IMR-90 (cell line): Measurements from ENCODE around the gene PPP1R12C. TPM values are rescaled to one million over a fixed set of nuclear protein-coding genes. Genes with fewer than 3 reads are reported as not detected.

Source experiments
- ATAC-seq: fragments of 200-7000 bp; cut with Tn5 transposase; 2 replicates; pipeline ENCODE4 v1.9.1; 2020; ENCODE audit warnings: low read depth, mild to moderate bottlenecking, moderate library complexity
- BruUV-seq: library from RNA; stranded (reverse); fragments of 400-500 nt; replicated peaks from 2 replicates; lab custom pipeline; 2021; lab: Mats Ljungman, UMichigan
- CTCF ChIA-PET: fragments of 300-600 bp; formaldehyde crosslinking; extraction: SDS; loops from one replicate; lab custom pipeline; 2021; ENCODE audit warnings: antibody characterized with exemption; lab: Yijun Ruan, JAX
- POLR2A ChIA-PET: fragments of 300-600 bp; sonication (Branson Sonifier 250); formaldehyde crosslinking; loops from one replicate; lab custom pipeline; 2022; ENCODE audit warnings: antibody characterized with exemption; ENCODE audit not compliant: unreplicated experiment; lab: Charles Lee
- DNase-seq: peaks from one replicate; pipeline ENCODE4 v3.0.0; 2013
- H2AFZ ChIP-seq: replicated peaks from 2 replicates; pipeline ENCODE3; 2013; ENCODE audit warnings: low read length, mild to moderate bottlenecking; ENCODE audit not compliant: poor library complexity
- H2AK5ac ChIP-seq: 2 replicates; pipeline ENCODE4 v1.6.1; 2013; ENCODE audit warnings: low read depth, low read length, inconsistent platforms
- H2AK9ac ChIP-seq: replicated peaks from 2 replicates; pipeline ENCODE3; 2013; ENCODE audit warnings: mild to moderate bottlenecking, low read depth, low read length, moderate library complexity; ENCODE audit not compliant: poor library complexity
- H2BK120ac ChIP-seq: 2 replicates; pipeline ENCODE4 v1.6.1; 2013; ENCODE audit warnings: low read depth, low read length, inconsistent platforms
- H2BK15ac ChIP-seq: 3 replicates; pipeline ENCODE4 v1.6.1; 2013; ENCODE audit warnings: low read depth, low read length, inconsistent platforms
- H2BK20ac ChIP-seq: 2 replicates; pipeline ENCODE4 v1.6.1; 2013; ENCODE audit warnings: low read depth, mild to moderate bottlenecking, inconsistent platforms, low read length, moderate library complexity
- H2BK5ac ChIP-seq: 2 replicates; pipeline ENCODE4 v1.6.1; 2013; ENCODE audit warnings: mild to moderate bottlenecking, low read depth, low read length, inconsistent platforms; ENCODE audit not compliant: poor library complexity, severe bottlenecking
- H3K14ac ChIP-seq: replicated peaks from 2 replicates; pipeline ENCODE4 v1.6.1; 2013; ENCODE audit warnings: low read depth, low read length, inconsistent platforms
- H3K18ac ChIP-seq: 2 replicates; pipeline ENCODE4 v1.6.1; 2013; ENCODE audit warnings: low read depth, low read length, control low read depth
- H3K23ac ChIP-seq: 2 replicates; pipeline ENCODE4 v1.6.1; 2013; ENCODE audit warnings: low read depth, low read length, inconsistent platforms
- H3K27ac ChIP-seq: 2 replicates; pipeline ENCODE4 v1.5.1; 2013; ENCODE audit warnings: mild to moderate bottlenecking, control low read depth, low read length; ENCODE audit not compliant: insufficient read depth
- H3K27me3 ChIP-seq: 2 replicates; pipeline ENCODE4 v1.6.1; 2013; ENCODE audit warnings: low read length; ENCODE audit not compliant: control insufficient read depth, insufficient read depth
- H3K36me3 ChIP-seq: 2 replicates; pipeline ENCODE4 v1.6.1; 2013; ENCODE audit warnings: low read length, mixed read lengths; ENCODE audit not compliant: control insufficient read depth, insufficient read depth
- H3K4ac ChIP-seq: 2 replicates; pipeline ENCODE4 v1.6.1; 2013; ENCODE audit warnings: low read depth, low read length, inconsistent platforms
- H3K4me1 ChIP-seq: 2 replicates; pipeline ENCODE4 v1.6.1; 2013; ENCODE audit warnings: low read length, mixed read lengths; ENCODE audit not compliant: control insufficient read depth, insufficient read depth
- H3K4me2 ChIP-seq: 2 replicates; pipeline ENCODE4 v1.6.1; 2013; ENCODE audit warnings: low read depth, mild to moderate bottlenecking, control low read depth, low read length, moderate library complexity
- H3K4me3 ChIP-seq: 2 replicates; pipeline ENCODE4 v1.5.1; 2013; ENCODE audit warnings: low read depth, mild to moderate bottlenecking, control low read depth, low read length, moderate library complexity; ENCODE audit not compliant: insufficient read depth
- H3K56ac ChIP-seq: 2 replicates; pipeline ENCODE4 v1.6.1; 2013; ENCODE audit warnings: low read length, inconsistent platforms; ENCODE audit not compliant: insufficient read depth; ENCODE audit errors: extremely low read depth
- H3K79me1 ChIP-seq, 2 experiments: 2 replicates each; pipeline ENCODE4 v1.6.1; 2013; ENCODE audit warnings: low read length in 2 of 2, inconsistent platforms in 1 of 2, low read depth in 1 of 2
- H3K9ac ChIP-seq: 2 replicates; pipeline ENCODE4 v1.6.1; 2013; ENCODE audit warnings: low read depth, low read length, control low read depth
- H3K9me1 ChIP-seq: 2 replicates; pipeline ENCODE4 v1.6.1; 2013; ENCODE audit warnings: low read length, inconsistent platforms; ENCODE audit not compliant: insufficient read depth
- H3K9me3 ChIP-seq: 2 replicates; pipeline ENCODE4 v1.6.1; 2013; ENCODE audit warnings: low read length; ENCODE audit not compliant: control insufficient read depth, insufficient read depth
- H4K20me1 ChIP-seq: 2 replicates; pipeline ENCODE4 v1.6.1; 2013; ENCODE audit warnings: low read length, inconsistent platforms; ENCODE audit not compliant: insufficient read depth
- H4K5ac ChIP-seq: 2 replicates; pipeline ENCODE4 v1.6.1; 2013; ENCODE audit warnings: mild to moderate bottlenecking, low read depth, low read length, control low read depth
- H4K8ac ChIP-seq, 2 experiments: 2 replicates each; pipeline ENCODE4 v1.6.1; 2013; ENCODE audit warnings: low read depth in 2 of 2, low read length in 2 of 2, control low read depth in 1 of 2, inconsistent platforms in 1 of 2
- H4K91ac ChIP-seq: 2 replicates; pipeline ENCODE4 v1.6.1; 2013; ENCODE audit warnings: low read depth, low read length, inconsistent platforms; ENCODE audit not compliant: insufficient read depth
- BHLHE40 ChIP-seq: fragments of 150-350 bp; IDR thresholded peaks from 2 replicates; pipeline ENCODE4 v1.6.1; 2016; ENCODE audit warnings: mild to moderate bottlenecking, low read depth, low read length
- CEBPB ChIP-seq: IDR thresholded peaks from 2 replicates; pipeline ENCODE4 v1.6.1; 2012; ENCODE audit warnings: low read depth, low read length, improper control_type of control experiment
- CHD1 ChIP-seq: IDR thresholded peaks from 2 replicates; pipeline ENCODE4 v1.6.1; 2012; ENCODE audit warnings: low read depth, low read length, improper control_type of control experiment
- CTCF ChIP-seq: conservative IDR thresholded peaks from 2 replicates; pipeline ENCODE4 v1.5.1; 2012; ENCODE audit warnings: mild to moderate bottlenecking, low read depth, low read length, improper control_type of control experiment
- ELK1 ChIP-seq: fragments of 150-350 bp; IDR thresholded peaks from 2 replicates; pipeline ENCODE4 v1.6.1; 2016; ENCODE audit warnings: low read depth, mild to moderate bottlenecking, low read length, moderate library complexity, borderline replicate concordance
- FOS ChIP-seq: fragments of 150-350 bp; IDR thresholded peaks from 2 replicates; pipeline ENCODE4 v1.6.1; 2016; ENCODE audit warnings: low read depth, low read length
- MAFK ChIP-seq: IDR thresholded peaks from 2 replicates; pipeline ENCODE4 v1.6.1; 2012; ENCODE audit warnings: low read depth, low read length, improper control_type of control experiment
- MAZ ChIP-seq: IDR thresholded peaks from 2 replicates; pipeline ENCODE4 v1.6.1; 2012; ENCODE audit warnings: low read depth, mild to moderate bottlenecking, low read length, improper control_type of control experiment, moderate library complexity, borderline replicate concordance
- MXI1 ChIP-seq: IDR thresholded peaks from 2 replicates; pipeline ENCODE4 v1.6.1; 2012; ENCODE audit warnings: low read depth, mild to moderate bottlenecking, low read length, moderate library complexity, borderline replicate concordance
- NFE2L2 ChIP-seq: fragments of 150-350 bp; IDR thresholded peaks from 2 replicates; pipeline ENCODE4 v1.6.1; 2016; ENCODE audit warnings: low read depth, mild to moderate bottlenecking, low read length
- POLR2A ChIP-seq: IDR thresholded peaks from 2 replicates; pipeline ENCODE4 v1.6.1; 2012; ENCODE audit warnings: mild to moderate bottlenecking, low read depth, low read length
- RAD21 ChIP-seq: IDR thresholded peaks from 2 replicates; pipeline ENCODE4 v1.6.1; 2012; ENCODE audit warnings: low read length, improper control_type of control experiment
- RCOR1 ChIP-seq: IDR thresholded peaks from 2 replicates; pipeline ENCODE4 v1.6.1; 2012; ENCODE audit warnings: mild to moderate bottlenecking, low read length, improper control_type of control experiment; ENCODE audit not compliant: insufficient replicate concordance
- RFX5 ChIP-seq: IDR thresholded peaks from 2 replicates; pipeline ENCODE4 v1.8.0; 2012; ENCODE audit warnings: low read depth, mild to moderate bottlenecking, low read length, moderate library complexity
- SMC3 ChIP-seq: fragments of 150-350 bp; IDR thresholded peaks from 2 replicates; pipeline ENCODE4 v1.6.1; 2016; ENCODE audit warnings: low read depth, mild to moderate bottlenecking, antibody characterized with exemption, low read length, moderate library complexity
- WGBS, 2 experiments: methylation state at CpG; one replicate each; pipeline versions ENCODE4 v1.1.5 to v1.1.7; 2013; ENCODE audit warnings: missing lambda C conversion rate in 2 of 2; ENCODE audit not compliant: insufficient read length in 1 of 2; ENCODE audit errors: extremely low coverage in 2 of 2; 5-methylcytosine and 5-hydroxymethylcytosine counted together
- dilution Hi-C: fragments of 300-500 bp; cut with HindIII; formaldehyde crosslinking; loops from one replicate; pipeline ENCODE4 v1.14.3; 2018; ENCODE audit warnings: low sequenced_read_pairs; ENCODE audit not compliant: unreplicated experiment
- in situ Hi-C: fragments of 300-500 bp; cut with MboI; formaldehyde crosslinking; loops from 3 replicates; pipeline ENCODE4 v1.14.3; 2019; ENCODE audit warnings: low sequenced_read_pairs, inconsistent platforms, mixed read lengths
- intact Hi-C: fragments of 100-400 bp; cut with micrococcal nuclease; formaldehyde crosslinking; loops from 2 replicates; pipeline ENCODE4 v1.10.0; 2022
- polyA plus RNA-seq, 3 experiments: library from polyadenylated mRNA; depleted of rRNA; stranded (reverse); fragments of >200 nt; gene quantifications; 2 replicates each; pipeline ENCODE4 v1.2.3, GENCODE V29; 2012; ENCODE audit warnings: low replicate concordance in 1 of 3
- total RNA-seq: library from RNA; depleted of rRNA; stranded (reverse); fragments of >200 nt; gene quantifications from 2 replicates; pipeline ENCODE4 v1.2.3, GENCODE V29; 2012
- TF ChIP-seq, protein P1 (sequence below): fragments of 150-350 bp; IDR thresholded peaks from 2 replicates; pipeline ENCODE4 v1.6.1; 2017; ENCODE audit warnings: mild to moderate bottlenecking, antibody characterized with exemption, low read length, low read depth

Gene PPP1R12C
- total and polyA plus RNA-seq, 2 of the 4 experiments (the other 2 are of a cell fraction) = 21.5 to 81.4 TPM

DNA sequence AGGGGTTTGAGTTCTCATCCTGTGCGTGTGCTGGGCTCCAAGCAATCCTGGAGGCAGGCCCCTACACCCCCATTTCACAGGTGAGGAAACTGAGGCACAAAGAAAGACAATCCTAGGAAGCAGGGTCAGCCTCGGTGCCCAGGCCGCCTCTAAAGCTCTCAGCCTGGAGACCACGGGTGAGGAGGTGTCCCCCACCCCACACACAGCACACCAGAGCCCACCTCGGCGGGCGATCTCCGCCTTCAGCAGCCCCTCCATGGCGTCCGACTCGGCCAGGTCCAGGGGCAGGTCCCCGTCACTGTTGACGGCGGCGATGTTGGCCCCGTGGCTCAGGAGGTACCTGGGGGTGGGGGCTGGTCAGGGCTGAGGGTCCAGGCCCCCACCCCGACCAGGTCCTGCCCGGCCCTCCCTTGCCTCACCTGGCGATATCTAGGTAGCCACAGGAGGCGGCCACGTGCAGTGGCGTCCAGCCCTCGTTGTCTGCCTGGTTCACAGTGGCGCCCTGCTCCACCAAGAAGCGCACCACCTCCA lies 5.1 kb downstream of the PPP1R12C start:
- H2AK9ac ChIP-seq = no peak overlapping the region
- no peak overlapping the region for H3K4ac ChIP-seq
- H4K5ac ChIP-seq = no peak overlapping the region
- no peak overlapping the region for H3K4me3 ChIP-seq
- no peak overlapping the region for H3K27ac ChIP-seq
- H4K8ac ChIP-seq = no peak overlapping the region
- no peak for DNase-seq
- H3K23ac ChIP-seq = no peak overlapping the region
- dilution Hi-C loops (no loop called here), in situ Hi-C loops (loop anchor here (25.0 kb wide), 1 partner anchor 525 kb away; the partner anchor contains the start of genes CCDC106, ZNF580 and ZNF581), intact Hi-C loops (no loop called here)
- H4K20me1 ChIP-seq = peaks cover 73% of the 10 kb centered on the region
- ChIA-PET CTCF (no interaction called here), POLR2A (no interaction called here)
- H2BK5ac ChIP-seq = no peak overlapping the region
- H3K4me2 ChIP-seq = no peak overlapping the region
- no peak overlapping the region for H4K91ac ChIP-seq
- H2BK20ac ChIP-seq = no peak overlapping the region
- H3K36me3 ChIP-seq = peaks cover 22% of the 10 kb centered on the region
- peaks cover 13% of the 10 kb centered on the region for H3K4me1 ChIP-seq
- no TSS peak for BruUV-seq
- 80% methylated on average over 1 of the region's 25 CpGs; no CpG with 5 or more reads in 1 of the 2 experiments for WGBS, 2 experiments
- H3K56ac ChIP-seq = no peak overlapping the region
- peaks cover 19 to 71% of the 10 kb centered on the region in 2 experiments for H3K79me1 ChIP-seq
- no peak overlapping the region for H2BK120ac ChIP-seq
- no peak overlapping the region for H2AFZ ChIP-seq
- H2AK5ac ChIP-seq = no peak overlapping the region
- peaks cover 3% of the 10 kb centered on the region for H3K9me1 ChIP-seq
- no peak overlapping the region for H3K9ac ChIP-seq
- no peak for TF ChIP-seq MAZ
- TF ChIP-seq NFE2L2 = no peak
- TF ChIP-seq MXI1 = no peak
- TF ChIP-seq, protein P1, sequence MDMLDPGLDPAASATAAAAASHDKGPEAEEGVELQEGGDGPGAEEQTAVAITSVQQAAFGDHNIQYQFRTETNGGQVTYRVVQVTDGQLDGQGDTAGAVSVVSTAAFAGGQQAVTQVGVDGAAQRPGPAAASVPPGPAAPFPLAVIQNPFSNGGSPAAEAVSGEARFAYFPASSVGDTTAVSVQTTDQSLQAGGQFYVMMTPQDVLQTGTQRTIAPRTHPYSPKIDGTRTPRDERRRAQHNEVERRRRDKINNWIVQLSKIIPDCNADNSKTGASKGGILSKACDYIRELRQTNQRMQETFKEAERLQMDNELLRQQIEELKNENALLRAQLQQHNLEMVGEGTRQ = no peak
- TF ChIP-seq RFX5 = no peak
- no peak for TF ChIP-seq MAFK
- TF ChIP-seq RAD21 = no peak
- no peak for TF ChIP-seq RCOR1
- no peak for TF ChIP-seq SMC3
- TF ChIP-seq POLR2A = no peak
- no peak for TF ChIP-seq CEBPB
- no peak for TF ChIP-seq BHLHE40
- TF ChIP-seq CHD1 = no peak
- no peak for TF ChIP-seq FOS
- TF ChIP-seq CTCF = no peak
- no peak for TF ChIP-seq ELK1
- H3K27me3 ChIP-seq = no peaks in the 10 kb centered on the region
- no peak for ATAC-seq
- no peak overlapping the region for H3K14ac ChIP-seq
- H3K9me3 ChIP-seq = no peaks in the 10 kb centered on the region
- H3K18ac ChIP-seq = no peak overlapping the region
- H2BK15ac ChIP-seq = no peak overlapping the region
